Fibroblast of lung (primary cell): ENCODE results near the gene VPS13C. TPM values are rescaled to one million over a fixed set of nuclear protein-coding genes. Genes with fewer than 3 reads are reported as not detected.

ENCODE experiments used
- DNase-seq, 2 donors: peaks; one replicate each; pipeline versions ENCODE4 v3.0.0 to v3.0.0-alpha.2; 2010; ENCODE audit warnings: low read depth in 2 of 2
- H2AFZ ChIP-seq: 2 replicates; pipeline ENCODE4 v1.5.1; 2012; ENCODE audit warnings: low read length, control low read depth, inconsistent platforms
- H3K27ac ChIP-seq: 2 replicates; pipeline ENCODE4 v1.5.1; 2011; ENCODE audit warnings: low read length, control low read depth; ENCODE audit not compliant: insufficient read depth
- H3K27me3 ChIP-seq: 2 replicates; pipeline ENCODE4 v1.5.1; 2011; ENCODE audit warnings: mild to moderate bottlenecking, low read length; ENCODE audit not compliant: control insufficient read depth, insufficient read depth
- H3K36me3 ChIP-seq: 2 replicates; pipeline ENCODE4 v1.5.1; 2011; ENCODE audit warnings: low read length; ENCODE audit not compliant: control insufficient read depth, insufficient read depth
- H3K4me1 ChIP-seq: 2 replicates; pipeline ENCODE4 v1.5.1; 2011; ENCODE audit warnings: low read length; ENCODE audit not compliant: control insufficient read depth, insufficient read depth; ENCODE audit errors: extremely low read depth
- H3K4me2 ChIP-seq: 2 replicates; pipeline ENCODE4 v1.5.1; 2011; ENCODE audit warnings: low read length, control low read depth; ENCODE audit not compliant: insufficient read depth; ENCODE audit errors: extremely low read depth
- H3K4me3 ChIP-seq, 4 experiments: fragments of 200-600 bp in 1 of 4; sonication (generic) in 1 of 4; replicated peaks in 1 of 4; 2 replicates each; pipeline ENCODE4 v1.5.1; 2011 to 2016; ENCODE audit warnings: low read length in 4 of 4, low read depth in 3 of 4, mild to moderate bottlenecking in 3 of 4, control low read depth in 2 of 4, inconsistent platforms in 1 of 4, mixed read lengths in 1 of 4; ENCODE audit not compliant: insufficient read depth in 1 of 4; ENCODE audit errors: control extremely low read depth in 1 of 4
- H3K79me2 ChIP-seq: 2 replicates; pipeline ENCODE4 v1.5.1; 2012; ENCODE audit warnings: mild to moderate bottlenecking, low read length, inconsistent platforms; ENCODE audit not compliant: control insufficient read depth, insufficient read depth
- H3K9ac ChIP-seq: 2 replicates; pipeline ENCODE4 v1.5.1; 2011; ENCODE audit warnings: mild to moderate bottlenecking, low read length, control low read depth; ENCODE audit not compliant: insufficient read depth
- H3K9me3 ChIP-seq: 2 replicates; pipeline ENCODE4 v1.5.1; 2012; ENCODE audit warnings: low read depth, low read length; ENCODE audit not compliant: control insufficient read depth, insufficient read depth
- H4K20me1 ChIP-seq: 2 replicates; pipeline ENCODE4 v1.5.1; 2011; ENCODE audit warnings: low read length; ENCODE audit not compliant: control insufficient read depth, insufficient read depth; ENCODE audit errors: extremely low read depth
- CTCF ChIP-seq, 2 donors: IDR thresholded peaks in 1 of 2; conservative IDR thresholded peaks in 1 of 2; 1 replicate in 1 of 2; 2 replicates in 1 of 2; pipeline ENCODE4 v1.5.1; 2011 to 2012; ENCODE audit warnings: low read length in 2 of 2, control low read depth in 1 of 2, inconsistent platforms in 1 of 2, low read depth in 1 of 2, mild to moderate bottlenecking in 1 of 2
- EZH2 ChIP-seq: IDR thresholded peaks from 2 replicates; pipeline ENCODE4 v1.5.1; 2012; ENCODE audit warnings: low read length, control low read depth, mild to moderate bottlenecking; ENCODE audit errors: missing control alignments
- polyA plus RNA-seq, 2 donors: library from polyadenylated mRNA; depleted of rRNA in 1 of 2; stranded (reverse) in 1 of 2; unstranded in 1 of 2; fragments of >200 nt; gene quantifications; 2 replicates each; pipeline ENCODE4 v1.2.1, GENCODE V29; 2011 to 2012; ENCODE audit warnings: missing spikeins in 1 of 2
- total RNA-seq: library from RNA; depleted of rRNA; stranded (reverse); fragments of >200 nt; gene quantifications from 2 replicates; pipeline ENCODE4 v1.2.1, GENCODE V29; 2014

The VPS13C gene
- total and polyA plus RNA-seq, 2 donors (not counting 1 experiment from before 2014, with no cell fraction given): 19.6 to 82.7 TPM

GRCh38 chr15:61824291-61824690 is 236.0 kb downstream of the VPS13C start:
- Histone ChIP-seq H3K4me1 (no peaks in the 10 kb centered on the region), H3K9ac (no peak overlapping the region), H2AFZ (no peak overlapping the region), H3K4me2 (no peak overlapping the region), H3K9me3 (no peaks in the 10 kb centered on the region), H3K79me2 (no peaks in the 10 kb centered on the region), H4K20me1 (no peaks in the 10 kb centered on the region), H3K4me3 (no peak overlapping the region), H3K27ac (no peak overlapping the region), H3K27me3 (no peaks in the 10 kb centered on the region), H3K36me3 (no peaks in the 10 kb centered on the region)
- DNase-seq: no peak
- no peak for TF ChIP-seq CTCF (conservative IDR thresholded peaks at IDR 0.05 in 1 of 2, IDR thresholded peaks at IDR 0.05 in 1 of 2; ENCODE audit: low read depth in 1 of 2, low read length in 2 of 2)
- TF ChIP-seq EZH2: no peak

- no peak for TF ChIP-seq EZH2
- no peak for TF ChIP-seq CTCF (conservative IDR thresholded peaks at IDR 0.05 in 1 of 2, IDR thresholded peaks at IDR 0.05 in 1 of 2; ENCODE audit: low read depth in 1 of 2, low read length in 2 of 2)
- H3K27me3 ChIP-seq: no peaks in the 10 kb centered on the region
- no peak overlapping the region for H3K4me3 ChIP-seq
- H2AFZ ChIP-seq: no peak overlapping the region
- no peaks in the 10 kb centered on the region for H4K20me1 ChIP-seq
- H3K4me1 ChIP-seq: no peaks in the 10 kb centered on the region
- H3K27ac ChIP-seq: no peak overlapping the region
- no peak overlapping the region for H3K9ac ChIP-seq
- no peak overlapping the region for H3K4me2 ChIP-seq
- H3K79me2 ChIP-seq: no peaks in the 10 kb centered on the region
- no peaks in the 10 kb centered on the region for H3K36me3 ChIP-seq
- H3K9me3 ChIP-seq: no peaks in the 10 kb centered on the region
- DNase-seq: no peak
Measured at GRCh38 chr15:61822511-61822910, 237.7 kb downstream of the VPS13C start.

- Histone ChIP-seq H3K27ac (no peak overlapping the region), H3K4me3 (no peak overlapping the region), H3K9ac (no peak overlapping the region), H4K20me1 (no peaks in the 10 kb centered on the region), H3K27me3 (no peaks in the 10 kb centered on the region), H3K4me1 (no peaks in the 10 kb centered on the region), H3K36me3 (no peaks in the 10 kb centered on the region), H3K9me3 (no peaks in the 10 kb centered on the region), H3K79me2 (no peaks in the 10 kb centered on the region), H3K4me2 (no peak overlapping the region), H2AFZ (no peak overlapping the region)
- no peak for DNase-seq
- no peak for TF ChIP-seq EZH2
Measured at GRCh38 chr15:61820951-61821350, 239.3 kb downstream of the VPS13C start.
